ENCODE data around the gene PLCL2. TPM values are rescaled to one million over a fixed set of nuclear protein-coding genes. Genes with fewer than 3 reads are reported as not detected.

PLCL2 gene
- total RNA-seq, 1 experiment from 2014 or later: 0.07 TPM

DNA sequence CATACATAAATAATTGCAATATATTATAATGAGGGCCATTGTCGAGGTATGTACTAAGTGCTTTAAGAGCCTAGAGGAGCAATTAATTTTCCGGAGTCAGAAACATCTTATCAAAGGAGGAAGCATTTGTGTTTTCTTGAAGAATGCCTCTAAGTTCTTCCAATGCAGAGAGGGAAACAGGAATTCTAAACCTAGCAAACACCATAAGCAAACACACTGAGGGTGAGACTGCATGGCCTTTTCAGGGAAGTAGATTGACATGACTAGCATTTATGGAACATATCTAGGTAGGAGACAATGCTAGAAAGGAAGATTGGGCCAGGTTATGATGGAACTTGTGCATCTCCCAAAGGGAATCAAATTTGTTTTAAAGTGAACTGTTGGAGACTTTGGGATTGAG lies 7.2 kb upstream of the PLCL2 start:
- no peak overlapping the region for H3K27ac Mint-ChIP-seq (ENCODE audit: unreplicated experiment)
- H3K9me3 ChIP-seq: no peaks in the 10 kb centered on the region
- no peaks in the 10 kb centered on the region for H3K36me3 Mint-ChIP-seq (ENCODE audit: insufficient read depth, unreplicated experiment)
- H3K36me3 ChIP-seq (ENCODE audit: control insufficient read depth, insufficient read depth, low read length): no peaks in the 10 kb centered on the region
- ChIA-PET POLR2A (no interaction called here), CTCF (no interaction called here)
- intact Hi-C loops (cut with micrococcal nuclease; ENCODE audit: unreplicated experiment): no loop called here
- no TSS peak for BruUV-seq (replicated peaks)
- no peaks in the 10 kb centered on the region; the same call in none of the 2 replicates for H3K27me3 ChIP-seq (replicated peaks; ENCODE audit: control insufficient read depth, insufficient read depth, low read length)
- no peaks in the 10 kb centered on the region for H3K9me3 Mint-ChIP-seq (ENCODE audit: unreplicated experiment)
- no peaks in the 10 kb centered on the region for H3K4me1 ChIP-seq
- no peaks in the 10 kb centered on the region for H3K4me1 Mint-ChIP-seq (ENCODE audit: low read depth, unreplicated experiment)
- TF ChIP-seq, protein P1, sequence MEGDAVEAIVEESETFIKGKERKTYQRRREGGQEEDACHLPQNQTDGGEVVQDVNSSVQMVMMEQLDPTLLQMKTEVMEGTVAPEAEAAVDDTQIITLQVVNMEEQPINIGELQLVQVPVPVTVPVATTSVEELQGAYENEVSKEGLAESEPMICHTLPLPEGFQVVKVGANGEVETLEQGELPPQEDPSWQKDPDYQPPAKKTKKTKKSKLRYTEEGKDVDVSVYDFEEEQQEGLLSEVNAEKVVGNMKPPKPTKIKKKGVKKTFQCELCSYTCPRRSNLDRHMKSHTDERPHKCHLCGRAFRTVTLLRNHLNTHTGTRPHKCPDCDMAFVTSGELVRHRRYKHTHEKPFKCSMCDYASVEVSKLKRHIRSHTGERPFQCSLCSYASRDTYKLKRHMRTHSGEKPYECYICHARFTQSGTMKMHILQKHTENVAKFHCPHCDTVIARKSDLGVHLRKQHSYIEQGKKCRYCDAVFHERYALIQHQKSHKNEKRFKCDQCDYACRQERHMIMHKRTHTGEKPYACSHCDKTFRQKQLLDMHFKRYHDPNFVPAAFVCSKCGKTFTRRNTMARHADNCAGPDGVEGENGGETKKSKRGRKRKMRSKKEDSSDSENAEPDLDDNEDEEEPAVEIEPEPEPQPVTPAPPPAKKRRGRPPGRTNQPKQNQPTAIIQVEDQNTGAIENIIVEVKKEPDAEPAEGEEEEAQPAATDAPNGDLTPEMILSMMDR (IDR thresholded peaks at IDR 0.05; ENCODE audit: insufficient read depth in 1 of 2, low read depth in 1 of 2, low read length in 1 of 2, severe bottlenecking in 1 of 2, unreplicated experiment in 1 of 2): no peak
- H3K4me3 ChIP-seq (ENCODE audit: low read depth, low read length): no peak overlapping the region
- DNase-seq: no peak
- H3K27me3 Mint-ChIP-seq (ENCODE audit: insufficient read depth, unreplicated experiment): peaks cover 28% of the 10 kb centered on the region
- H3K4me3 Mint-ChIP-seq (ENCODE audit: unreplicated experiment): no peak overlapping the region

- CTCF ChIA-PET: no interaction called here
- intact Hi-C loops (cut with micrococcal nuclease; ENCODE audit: unreplicated experiment): no loop called here
Observed at GRCh38 chr3:16877911-16878310, 6.8 kb upstream of the PLCL2 start.

GRCh38 chr3:16881896-16882630 lies 2.7 kb upstream of the PLCL2 start:
- TF ChIP-seq, protein P1 (IDR thresholded peaks at IDR 0.05; ENCODE audit: insufficient read depth in 1 of 2, low read depth in 1 of 2, low read length in 1 of 2, severe bottlenecking in 1 of 2, unreplicated experiment in 1 of 2): no peak
- H3K27me3 Mint-ChIP-seq (ENCODE audit: insufficient read depth, unreplicated experiment): peaks cover 33% of the 10 kb centered on the region
- no peaks in the 10 kb centered on the region for H3K9me3 Mint-ChIP-seq (ENCODE audit: unreplicated experiment)
- no peak for DNase-seq
- no peak overlapping the region for H3K4me3 ChIP-seq (ENCODE audit: low read depth, low read length)
- H3K27me3 ChIP-seq (replicated peaks; ENCODE audit: control insufficient read depth, insufficient read depth, low read length): no peaks in the 10 kb centered on the region; the same call in 1 of the 2 replicates
- no peak overlapping the region for H3K27ac Mint-ChIP-seq (ENCODE audit: unreplicated experiment)
- POLR2A ChIA-PET: no interaction called here
- no peaks in the 10 kb centered on the region for H3K36me3 ChIP-seq (ENCODE audit: control insufficient read depth, insufficient read depth, low read length)
- no peak overlapping the region for H3K4me3 Mint-ChIP-seq (ENCODE audit: unreplicated experiment)
- intact Hi-C loops (cut with micrococcal nuclease; ENCODE audit: unreplicated experiment): no loop called here
- CTCF ChIA-PET: no interaction called here
- H3K4me1 Mint-ChIP-seq (ENCODE audit: low read depth, unreplicated experiment): no peaks in the 10 kb centered on the region
- no peaks in the 10 kb centered on the region for H3K9me3 ChIP-seq
- peaks cover 4% of the 10 kb centered on the region; the same call in 1 of the 2 replicates for H3K4me1 ChIP-seq
- no TSS peak for BruUV-seq (replicated peaks)
- H3K36me3 Mint-ChIP-seq (ENCODE audit: insufficient read depth, unreplicated experiment): no peaks in the 10 kb centered on the region

More at GRCh38 chr3:16877911-16878310, 6.8 kb upstream of the PLCL2 start:
- no peak overlapping the region for H3K4me3 ChIP-seq (ENCODE audit: low read depth, low read length)
- POLR2A ChIA-PET: no interaction called here
- H3K4me1 Mint-ChIP-seq (ENCODE audit: low read depth, unreplicated experiment): no peaks in the 10 kb centered on the region
- no peaks in the 10 kb centered on the region for H3K36me3 ChIP-seq (ENCODE audit: control insufficient read depth, insufficient read depth, low read length)
- H3K27me3 ChIP-seq (replicated peaks; ENCODE audit: control insufficient read depth, insufficient read depth, low read length): no peaks in the 10 kb centered on the region; the same call in 1 of the 2 replicates
- peaks cover 30% of the 10 kb centered on the region for H3K27me3 Mint-ChIP-seq (ENCODE audit: insufficient read depth, unreplicated experiment)
- no TSS peak for BruUV-seq (replicated peaks)
- no peaks in the 10 kb centered on the region for H3K36me3 Mint-ChIP-seq (ENCODE audit: insufficient read depth, unreplicated experiment)
- no peaks in the 10 kb centered on the region for H3K4me1 ChIP-seq
- TF ChIP-seq, protein P1 (IDR thresholded peaks at IDR 0.05; ENCODE audit: insufficient read depth in 1 of 2, low read depth in 1 of 2, low read length in 1 of 2, severe bottlenecking in 1 of 2, unreplicated experiment in 1 of 2): no peak
- H3K27ac Mint-ChIP-seq (ENCODE audit: unreplicated experiment): no peak overlapping the region
- no peak overlapping the region for H3K4me3 Mint-ChIP-seq (ENCODE audit: unreplicated experiment)
- no peak for DNase-seq
- no peaks in the 10 kb centered on the region for H3K9me3 ChIP-seq
- no peaks in the 10 kb centered on the region for H3K9me3 Mint-ChIP-seq (ENCODE audit: unreplicated experiment)
